H9 (cell line): ENCODE measurements around the gene TSC22D1. TPM values are rescaled to one million over a fixed set of nuclear protein-coding genes. Genes with fewer than 3 reads are reported as not detected.

Source experiments
- DNase-seq: peaks from one replicate; pipeline ENCODE4 v3.0.0-alpha.2; 2017
- H2AFZ ChIP-seq: one replicate; pipeline ENCODE4 v1.6.1; 2013; ENCODE audit warnings: mild to moderate bottlenecking, low read length, control low read depth, moderate library complexity
- H2AK5ac ChIP-seq: 2 replicates; pipeline ENCODE4 v1.6.1; 2013; ENCODE audit warnings: low read length, control low read depth, mixed read lengths; ENCODE audit not compliant: insufficient read length
- H2BK120ac ChIP-seq: one replicate; pipeline ENCODE4 v1.6.1; 2013; ENCODE audit warnings: low read depth, mild to moderate bottlenecking, low read length, control low read depth, inconsistent platforms; ENCODE audit not compliant: poor library complexity, severe bottlenecking
- H2BK12ac ChIP-seq: 2 replicates; pipeline ENCODE4 v1.6.1; 2013; ENCODE audit warnings: low read length, control low read depth, mixed read lengths, low read depth; ENCODE audit not compliant: insufficient read length
- H2BK15ac ChIP-seq: 2 replicates; pipeline ENCODE4 v1.6.1; 2013; ENCODE audit warnings: low read depth, low read length, control low read depth
- H2BK20ac ChIP-seq: one replicate; pipeline ENCODE4 v1.6.1; 2013; ENCODE audit warnings: low read depth, mild to moderate bottlenecking, low read length, control low read depth, inconsistent platforms; ENCODE audit not compliant: poor library complexity, severe bottlenecking
- H2BK5ac ChIP-seq: 2 replicates; pipeline ENCODE4 v1.6.1; 2013; ENCODE audit warnings: low read length, control low read depth, mixed read lengths; ENCODE audit not compliant: insufficient read length
- H3K14ac ChIP-seq: 2 replicates; pipeline ENCODE4 v1.6.1; 2013; ENCODE audit warnings: low read length, control low read depth; ENCODE audit not compliant: insufficient read depth
- H3K18ac ChIP-seq: 2 replicates; pipeline ENCODE4 v1.6.1; 2013; ENCODE audit warnings: low read depth, mild to moderate bottlenecking, mixed read lengths, low read length, control low read depth; ENCODE audit not compliant: insufficient read length
- H3K23ac ChIP-seq: 2 replicates; pipeline ENCODE4 v1.6.1; 2013; ENCODE audit warnings: low read length, control low read depth, mixed read lengths, low read depth; ENCODE audit not compliant: insufficient read length
- H3K23me2 ChIP-seq: 2 replicates; pipeline ENCODE4 v1.6.1; 2013; ENCODE audit warnings: low read depth, mild to moderate bottlenecking, mixed read lengths, low read length, control low read depth; ENCODE audit not compliant: insufficient read length, poor library complexity, severe bottlenecking
- H3K27ac ChIP-seq: 2 replicates; pipeline ENCODE4 v1.5.1; 2013; ENCODE audit warnings: low read length, control low read depth, mixed read lengths, low read depth; ENCODE audit not compliant: insufficient read length
- H3K27me3 ChIP-seq: 2 replicates; pipeline ENCODE4 v1.6.1; 2013; ENCODE audit warnings: low read length, control low read depth, inconsistent platforms; ENCODE audit not compliant: insufficient read depth
- H3K4ac ChIP-seq: 2 replicates; pipeline ENCODE4 v1.6.1; 2013; ENCODE audit warnings: low read depth, mild to moderate bottlenecking, control low read depth, inconsistent platforms, low read length, moderate library complexity
- H3K4me1 ChIP-seq: 2 replicates; pipeline ENCODE4 v1.6.1; 2013; ENCODE audit warnings: low read length, control low read depth, inconsistent platforms; ENCODE audit not compliant: insufficient read depth
- H3K4me2 ChIP-seq: 2 replicates; pipeline ENCODE4 v1.6.1; 2013; ENCODE audit warnings: low read length, control low read depth, mixed read lengths; ENCODE audit not compliant: insufficient read length, insufficient read depth
- H3K56ac ChIP-seq: 2 replicates; pipeline ENCODE4 v1.6.1; 2013; ENCODE audit warnings: low read depth, mild to moderate bottlenecking, mixed read lengths, low read length, control low read depth; ENCODE audit not compliant: insufficient read length
- H3K79me1 ChIP-seq: 2 replicates; pipeline ENCODE4 v1.6.1; 2013; ENCODE audit warnings: low read depth, mild to moderate bottlenecking, moderate library complexity, low read length, control low read depth, inconsistent platforms; ENCODE audit not compliant: insufficient read depth, poor library complexity, severe bottlenecking
- H3K79me2 ChIP-seq: 2 replicates; pipeline ENCODE4 v1.6.1; 2013; ENCODE audit warnings: low read length, control low read depth, inconsistent platforms; ENCODE audit not compliant: insufficient read depth
- H3K9ac ChIP-seq: 2 replicates; pipeline ENCODE4 v1.6.1; 2013; ENCODE audit warnings: low read length, control low read depth, mixed read lengths; ENCODE audit not compliant: insufficient read length; ENCODE audit errors: extremely low read depth
- H3K9me3 ChIP-seq: one replicate; pipeline ENCODE4 v1.6.1; 2013; ENCODE audit warnings: low read depth, low read length, inconsistent platforms; ENCODE audit not compliant: control insufficient read depth
- H3T11ph ChIP-seq: one replicate; pipeline ENCODE4 v1.6.1; 2013; ENCODE audit warnings: mild to moderate bottlenecking, low read length, control low read depth, inconsistent platforms
- H4K20me1 ChIP-seq: one replicate; pipeline ENCODE4 v1.6.1; 2013; ENCODE audit not compliant: control insufficient read depth, insufficient read length, insufficient read depth
- H4K5ac ChIP-seq: 2 replicates; pipeline ENCODE4 v1.6.1; 2013; ENCODE audit warnings: low read depth, mild to moderate bottlenecking, mixed read lengths, low read length, control low read depth; ENCODE audit not compliant: insufficient read length
- H4K8ac ChIP-seq: replicated peaks from 2 replicates; pipeline ENCODE4 v1.6.1; 2013; ENCODE audit warnings: low read length, control low read depth, mixed read lengths, low read depth; ENCODE audit not compliant: insufficient read length
- H4K91ac ChIP-seq: 2 replicates; pipeline ENCODE4 v1.6.1; 2013; ENCODE audit warnings: low read depth, mild to moderate bottlenecking, moderate library complexity, mixed read lengths, low read length, control low read depth; ENCODE audit not compliant: insufficient read length
- H3K27ac Mint-ChIP-seq, 3 experiments: 2 replicates in 2 of 3; 3 replicates in 1 of 3; pipeline ENCODE4 v1.8.0; 2020 to 2021; ENCODE audit warnings: mixed read lengths in 3 of 3, mild to moderate bottlenecking in 1 of 3, moderate library complexity in 1 of 3
- H3K27me3 Mint-ChIP-seq: 2 replicates; pipeline ENCODE4 v1.8.0; 2021; ENCODE audit warnings: low read depth, mild to moderate bottlenecking, moderate library complexity, mixed read lengths
- H3K36me3 Mint-ChIP-seq, 3 experiments: 2 replicates in 2 of 3; 3 replicates in 1 of 3; pipeline ENCODE4 v1.8.0; 2020 to 2021; ENCODE audit warnings: low read depth in 3 of 3, mixed read lengths in 3 of 3; ENCODE audit not compliant: insufficient read depth in 1 of 3
- H3K4me1 Mint-ChIP-seq, 2 experiments: 2 replicates each; pipeline ENCODE4 v1.8.0; 2020; ENCODE audit warnings: mixed read lengths in 2 of 2
- H3K4me3 Mint-ChIP-seq, 2 experiments: 2 replicates in 1 of 2; 3 replicates in 1 of 2; pipeline ENCODE4 v1.8.0; 2020 to 2021; ENCODE audit warnings: mild to moderate bottlenecking in 2 of 2, mixed read lengths in 2 of 2, moderate library complexity in 1 of 2
- H3K9me3 Mint-ChIP-seq, 2 experiments: 2 replicates in 1 of 2; 3 replicates in 1 of 2; pipeline ENCODE4 v1.8.0; 2020; ENCODE audit warnings: mild to moderate bottlenecking in 2 of 2, mixed read lengths in 2 of 2, moderate library complexity in 1 of 2
- CTCF ChIP-seq: fragments of 200-600 bp; sonication (generic); conservative IDR thresholded peaks from 3 replicates; pipeline ENCODE4 v1.8.0; 2021; ENCODE audit warnings: antibody characterized with exemption, mild to moderate bottlenecking
- WGBS: extraction: QIAGEN DNeasy Blood & Tissue Kit; methylation state at CpG from one replicate; pipeline ENCODE4 v1.1.7; 2013; ENCODE audit warnings: missing lambda C conversion rate, low lambda C conversion rate, mixed read lengths; ENCODE audit not compliant: insufficient read length; ENCODE audit errors: extremely low coverage; 5-methylcytosine and 5-hydroxymethylcytosine counted together
- total RNA-seq: library from RNA; stranded (reverse); gene quantifications from 2 replicates; pipeline ENCODE4 v1.2.1, GENCODE V29; 2021

TSC22D1 gene
- total RNA-seq, 1 experiment from 2014 or later, result 76.7 TPM

GRCh38 chr13:44397766-44398223 is 178.3 kb downstream of the TSC22D1 start:
- Histone ChIP-seq H3K79me2 (no peaks in the 10 kb centered on the region), H2AK5ac (no peak overlapping the region), H2BK5ac (no peak overlapping the region), H2BK20ac (no peak overlapping the region), H4K91ac (no peak overlapping the region), H4K5ac (no peak overlapping the region), H3K9me3 (no peaks in the 10 kb centered on the region), H2AFZ (no peak overlapping the region), H3K4me2 (no peak overlapping the region), H2BK120ac (no peak overlapping the region), H2BK15ac (no peak overlapping the region), H3T11ph (no peak overlapping the region), H3K4me1 (peaks cover 7% of the 10 kb centered on the region), H4K20me1 (no peaks in the 10 kb centered on the region), H3K27me3 (no peaks in the 10 kb centered on the region), H3K9ac (no peak overlapping the region), H3K27ac (no peak overlapping the region), H3K14ac (no peak overlapping the region), H3K4ac (no peak overlapping the region), H3K79me1 (no peaks in the 10 kb centered on the region), H4K8ac (no peak overlapping the region), H3K56ac (no peak overlapping the region), H3K18ac (no peak overlapping the region), H2BK12ac (no peak overlapping the region), H3K23me2 (no peaks in the 10 kb centered on the region), H3K23ac (no peak overlapping the region)
- WGBS, result no CpG with 5 or more reads among the region's 3 CpGs
- Mint-ChIP-seq H3K9me3 (no peaks in the 10 kb centered on the region; a peak in 1 of 5 replicates), H3K27me3 (peaks cover 5% of the 10 kb centered on the region), H3K27ac (peak overlapping the region in 1 of 3 experiments; percentile 21; a peak in 1 of 7 replicates), H3K4me3 (no peak overlapping the region), H3K36me3 (no peaks in the 10 kb centered on the region), H3K4me1 (peaks cover 40 to 43% of the 10 kb centered on the region in 2 experiments)
- DNase-seq, result no peak
- no peak for TF ChIP-seq CTCF
